H4 (cell line): ENCODE measurements around the gene XIAP. TPM values are rescaled to one million over a fixed set of nuclear protein-coding genes. Genes with fewer than 3 reads are reported as not detected.
"Not testable (repeated sequence)": the region's sequence is repeated elsewhere in the genome, so short reads cannot be mapped to it uniquely, and the experiment has no call there.

Source experiments
- DNase-seq: peaks from one replicate; pipeline ENCODE4 v3.0.0-alpha.2; 2015; ENCODE audit warnings: low spot score
- total RNA-seq: library from RNA; depleted of rRNA; stranded (reverse); fragments of >200 nt; shearing (Covaris generic); gene quantifications from 2 replicates; pipeline ENCODE4 v1.2.3, GENCODE V29; 2014

Gene XIAP
- total RNA-seq, 1 experiment from 2014 or later = 18.6 TPM

DNA sequence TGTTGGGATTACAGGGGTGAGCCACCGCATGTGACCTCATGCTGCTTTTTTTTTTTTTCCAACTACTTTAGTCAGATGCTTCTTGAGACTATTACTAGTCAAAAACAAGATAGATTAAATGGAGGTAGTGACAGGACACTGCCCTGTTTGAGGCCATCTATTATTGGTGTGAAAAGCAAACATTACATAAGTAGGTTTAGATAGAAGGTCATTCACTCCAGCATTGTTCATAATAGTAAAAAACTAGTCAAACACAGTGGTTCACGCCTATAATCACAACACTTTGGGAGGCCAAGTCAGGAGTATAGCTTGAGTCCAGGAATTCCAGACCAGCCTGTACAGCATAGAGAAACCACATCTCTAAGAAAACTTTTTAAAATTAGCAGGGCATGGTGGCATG is 16.3 kb downstream of the XIAP start:
- DNase-seq = no peak

GRCh38 chrX:123876844-123877243 is 17.0 kb downstream of the XIAP start:
- no peak for DNase-seq

GRCh38 chrX:123878252-123878721 is 18.4 kb downstream of the XIAP start:
- DNase-seq = no peak

DNA sequence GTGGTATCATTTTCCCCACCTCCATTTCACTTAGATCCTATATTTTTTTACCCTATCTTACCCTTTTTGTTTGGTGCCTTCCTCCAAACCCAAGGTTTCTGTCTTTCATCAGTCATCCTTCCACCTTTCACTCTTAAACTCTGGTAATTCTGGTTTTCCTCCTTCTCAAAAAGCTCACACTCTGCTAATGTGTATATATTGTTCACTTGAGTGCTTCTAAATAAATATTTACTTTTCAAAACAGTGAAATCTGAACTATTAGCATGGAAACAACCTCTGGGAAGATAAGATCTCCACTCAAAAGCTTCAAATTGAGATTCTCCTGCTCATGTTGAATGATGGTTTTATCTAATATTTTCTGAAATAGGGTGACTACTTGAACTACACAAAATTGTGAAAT is 21.5 kb downstream of the XIAP start:
- DNase-seq = no peak

GRCh38 chrX:123882391-123882790 is 22.5 kb downstream of the XIAP start:
- DNase-seq = no peak

- peak; percentile 25 for DNase-seq
Observed at GRCh38 chrX:123884809-123885408, 25.1 kb downstream of the XIAP start.

DNA sequence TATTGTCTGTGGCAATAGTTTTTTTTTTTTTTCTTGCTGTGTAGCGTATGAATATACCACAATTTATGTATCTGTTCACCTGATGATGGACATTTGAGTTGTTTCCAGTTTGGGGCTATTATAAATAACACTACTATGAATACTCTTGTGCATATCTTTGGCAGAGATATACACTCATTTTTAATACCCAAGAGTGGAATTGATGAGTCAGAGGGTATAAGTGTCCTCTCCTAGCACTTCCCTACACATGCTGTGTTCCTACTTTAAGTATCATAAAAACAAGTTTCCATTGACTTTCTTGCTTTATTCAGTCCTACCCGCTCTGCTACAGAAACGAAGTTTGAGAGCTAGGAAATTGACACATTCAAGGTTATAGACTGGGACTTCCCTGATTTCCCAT is 39.8 kb downstream of the XIAP start:
- DNase-seq = no peak

GRCh38 chrX:123903261-123903660 is 43.4 kb downstream of the XIAP start:
- not testable (repeated sequence) for DNase-seq

GRCh38 chrX:123905332-123905731 is 45.5 kb downstream of the XIAP start:
- DNase-seq = no peak

- no peak for DNase-seq
Observed at GRCh38 chrX:123906557-123907316, 46.9 kb downstream of the XIAP start.

- DNase-seq = no peak
Observed at GRCh38 chrX:123909523-123909922, 49.7 kb downstream of the XIAP start.

DNA sequence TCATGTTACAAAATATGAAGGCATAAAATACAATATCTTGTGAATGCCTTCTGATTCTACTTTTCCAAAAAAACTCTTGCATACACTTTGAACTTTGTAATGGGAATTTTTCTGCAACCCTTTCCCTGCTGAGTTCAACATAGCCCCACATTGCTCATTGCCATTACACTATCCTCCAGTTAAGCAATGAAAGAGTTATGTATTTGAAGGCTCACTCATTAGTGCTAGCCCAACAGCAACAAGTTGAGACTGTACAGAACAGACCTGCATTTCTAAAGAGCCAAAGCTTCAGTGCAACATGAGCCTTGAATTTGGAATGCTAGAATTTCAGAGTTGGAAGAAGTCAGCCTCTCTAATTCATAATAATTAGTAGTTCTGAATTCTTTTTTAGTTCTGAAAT is 57.2 kb downstream of the XIAP start:
- no peak for DNase-seq

DNA sequence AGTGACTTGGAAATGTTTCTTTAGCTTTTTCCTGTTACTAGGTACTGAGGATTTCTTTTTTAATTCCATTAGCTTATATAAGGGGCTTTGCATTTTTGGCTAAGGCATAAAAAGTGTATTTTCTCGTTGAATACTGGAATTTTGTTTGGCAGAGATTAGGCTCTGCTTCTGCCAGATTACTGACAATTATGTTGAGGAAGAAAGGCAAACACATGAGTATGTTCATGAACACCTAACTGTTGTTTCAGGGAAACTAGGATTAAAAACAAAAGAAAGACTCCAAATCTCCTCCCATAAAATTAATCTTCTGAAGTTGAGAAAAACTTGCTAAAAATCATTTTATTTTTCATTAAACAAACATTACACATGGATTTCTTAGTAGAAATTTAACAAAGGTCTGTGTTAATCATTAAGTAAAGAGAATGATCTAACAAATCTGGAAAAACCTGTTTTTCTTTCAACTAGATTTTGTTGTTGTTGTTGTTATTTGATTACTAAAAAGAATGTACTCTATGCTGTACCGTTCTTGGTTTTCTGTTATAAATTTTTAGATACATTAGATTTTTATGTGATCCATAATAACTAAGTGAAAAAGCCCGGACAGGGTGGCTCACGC is 58.4 kb downstream of the XIAP start:
- DNase-seq = no peak

DNA sequence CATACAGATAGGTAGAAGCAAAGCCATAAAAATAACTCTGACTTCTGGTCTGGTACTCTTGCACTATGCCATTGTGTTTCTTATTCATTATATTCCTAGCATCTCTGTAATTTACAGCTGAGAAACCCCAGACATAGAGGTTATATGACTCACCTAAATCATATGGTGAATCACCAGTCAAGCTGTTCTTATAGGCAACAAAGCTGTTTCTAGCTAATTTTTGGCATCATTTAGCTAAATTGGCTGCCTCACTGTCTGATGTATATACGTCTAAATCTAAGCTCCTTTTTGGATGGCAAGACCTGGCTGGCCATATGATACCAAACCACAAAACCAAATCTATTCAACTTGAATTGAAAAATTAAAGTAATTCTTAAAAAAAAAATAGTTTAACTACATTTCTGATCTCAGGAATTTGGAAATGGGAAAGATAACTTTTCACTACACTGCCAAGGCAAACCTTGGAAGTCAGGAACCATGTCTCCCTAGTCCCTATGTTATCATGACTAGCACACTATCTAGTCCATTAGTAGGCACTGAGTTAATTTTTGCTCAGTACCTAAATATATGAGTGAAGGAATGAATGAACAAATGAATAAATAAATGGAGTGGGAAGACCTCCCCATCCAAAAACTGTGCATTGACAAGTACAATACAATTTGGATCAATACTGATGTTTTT is 60.4 kb downstream of the XIAP start:
- DNase-seq = peak; percentile 37

DNA sequence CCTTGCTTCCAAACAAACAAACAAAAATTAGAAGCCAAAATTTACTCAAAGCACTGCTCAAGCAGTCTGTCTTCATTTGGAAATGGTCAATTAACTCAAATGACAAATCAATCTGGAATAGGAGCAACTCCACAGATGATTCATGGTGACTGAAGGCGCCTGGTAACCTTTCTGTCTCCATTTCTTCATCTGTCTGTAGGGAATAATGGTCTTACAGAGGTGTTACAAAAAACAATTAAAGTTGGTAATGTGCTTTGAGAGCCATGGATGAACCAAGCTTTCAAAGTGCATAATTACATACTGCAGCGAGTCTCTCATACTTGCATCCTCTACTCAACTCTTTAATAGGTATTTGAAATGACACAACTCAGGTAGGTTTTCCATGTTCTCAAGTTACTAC is 63.4 kb downstream of the XIAP start:
- DNase-seq = no peak

DNA sequence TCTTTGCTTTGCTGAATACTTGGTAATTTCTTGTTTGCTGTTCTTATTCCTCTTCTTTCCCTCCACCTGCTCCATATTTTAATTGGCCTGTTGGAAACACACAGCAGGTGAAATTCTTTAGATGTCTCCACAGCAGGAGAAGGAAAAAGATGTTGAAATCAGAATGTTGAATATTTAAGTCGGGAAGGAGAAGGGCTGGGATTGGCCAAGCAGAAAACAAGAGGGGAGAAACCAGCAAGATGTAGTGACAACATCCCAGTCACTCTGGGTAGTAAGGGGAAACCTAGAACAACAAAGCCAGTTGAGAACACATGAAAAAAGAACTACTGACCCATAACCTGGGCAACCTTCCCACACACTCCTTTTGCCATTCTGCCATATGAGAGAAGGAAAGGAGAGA is 64.3 kb downstream of the XIAP start:
- no peak for DNase-seq

GRCh38 chrX:123927845-123928244 is 68.0 kb downstream of the XIAP start:
- DNase-seq = no peak

DNA sequence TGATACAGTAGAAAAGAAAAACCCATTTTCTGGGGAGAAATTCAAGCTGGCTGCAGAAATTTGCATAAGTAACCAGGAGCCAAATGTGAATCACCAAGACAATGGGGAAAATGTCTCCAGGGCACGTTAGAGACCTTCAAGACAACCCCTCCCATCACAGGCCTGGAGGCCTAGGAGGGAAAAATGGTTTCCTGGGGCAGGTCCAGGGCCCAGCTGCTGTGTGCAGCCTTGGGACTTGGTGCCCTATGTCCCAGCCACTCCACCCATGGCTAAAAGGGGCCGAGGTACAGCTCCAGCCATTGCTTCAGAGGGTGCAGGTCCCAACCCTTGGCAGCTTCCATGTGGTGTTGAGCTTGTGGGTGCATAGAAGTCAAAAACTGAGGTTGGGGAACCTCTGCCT is 72.2 kb downstream of the XIAP start:
- DNase-seq = not testable (repeated sequence)

DNA sequence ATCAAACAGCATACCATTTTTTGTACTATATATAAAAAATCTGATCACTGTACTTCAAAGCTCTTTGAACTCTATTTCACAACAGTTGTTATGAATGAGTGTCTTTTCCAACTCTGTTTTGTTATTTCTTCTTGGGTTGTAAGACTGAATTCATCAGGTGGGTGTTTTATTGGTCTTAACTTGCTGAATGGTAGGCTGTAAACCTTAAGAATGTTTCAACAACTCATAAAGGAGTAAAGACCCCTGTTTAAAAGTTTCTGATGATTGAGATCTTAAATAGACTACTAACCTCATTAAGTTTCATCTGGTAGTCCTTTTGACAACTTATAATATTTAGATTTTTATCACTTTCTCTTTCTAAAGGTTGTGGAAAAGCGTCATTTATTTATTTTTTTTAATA is 83.2 kb downstream of the XIAP start:
- DNase-seq = no peak

GRCh38 chrX:123943488-123943887 is 83.6 kb downstream of the XIAP start:
- no peak for DNase-seq

GRCh38 chrX:123949846-123950245 is 90.0 kb downstream of the XIAP start:
- no peak for DNase-seq

DNA sequence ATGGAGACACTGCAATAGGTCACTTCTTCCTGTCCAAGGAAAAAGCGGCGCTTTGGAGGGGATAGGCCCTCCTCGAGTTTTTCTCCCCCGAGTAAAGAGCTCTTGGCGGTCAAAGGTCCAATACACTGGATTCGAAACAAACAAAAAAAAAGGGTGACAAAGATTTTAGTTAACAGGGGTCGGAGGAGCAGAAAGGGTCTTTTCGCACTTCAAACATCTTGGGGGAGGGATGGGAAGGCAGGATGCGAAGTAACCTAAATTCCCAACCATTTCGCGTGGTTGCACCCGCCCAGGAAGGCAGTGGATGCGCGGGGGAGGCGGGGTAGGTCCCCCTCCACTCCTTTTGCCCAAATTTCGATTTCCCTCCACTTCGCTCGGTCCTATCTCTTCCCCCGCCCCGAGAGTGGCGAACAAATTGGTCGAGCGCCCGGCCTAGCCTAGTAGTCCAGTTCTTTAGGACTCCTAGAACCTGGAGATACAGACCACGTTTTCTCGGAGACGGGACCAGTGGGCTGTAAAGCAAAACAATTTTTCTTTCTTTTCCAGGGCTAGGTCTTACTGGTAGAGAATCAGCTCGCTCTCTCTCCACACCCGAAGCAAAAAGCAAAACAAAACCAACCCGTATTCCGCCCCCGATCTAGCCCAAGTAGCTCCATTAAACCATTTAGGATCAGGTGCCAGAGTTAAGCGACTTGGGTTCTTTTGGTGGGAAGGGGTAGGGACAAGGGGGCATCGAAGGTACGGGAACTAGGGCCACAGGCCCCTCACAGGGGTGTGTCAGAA is 99.6 kb downstream of the XIAP start:
- peak; percentile 20 for DNase-seq
